Measurements from ENCODE around the gene EXOC6B. TPM values are rescaled to one million over a fixed set of nuclear protein-coding genes. Genes with fewer than 3 reads are reported as not detected.

EXOC6B gene
- total RNA-seq, 1 donor from 2014 or later = 139 TPM

DNA sequence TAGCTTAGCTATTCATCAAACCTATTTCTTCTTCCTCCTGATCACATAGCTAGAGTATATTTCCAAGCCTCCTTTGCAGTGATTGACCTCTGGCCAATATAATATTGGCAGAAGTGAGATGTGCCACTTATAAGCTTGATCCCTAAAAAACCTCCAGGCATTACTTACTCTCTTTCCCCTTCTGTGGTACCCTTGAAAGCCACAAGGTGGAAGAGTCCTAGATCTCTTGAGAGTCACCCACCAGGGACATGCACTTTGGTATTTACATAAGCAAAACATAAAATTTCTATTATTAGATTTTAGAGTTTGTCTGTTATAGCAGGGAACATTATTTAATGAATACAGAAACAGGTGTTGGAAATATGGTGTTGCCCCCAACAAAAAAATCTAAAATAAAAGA lies 112.0 kb downstream of the EXOC6B start:
- Histone ChIP-seq H3K9me3 (replicated peaks) (no peaks in the 10 kb centered on the region), H3K27ac (replicated peaks) (no peak overlapping the region), H3K27me3 (ENCODE audit: low read depth) (no peaks in the 10 kb centered on the region), H3K4me1 (peaks cover 16% of the 10 kb centered on the region), H3K36me3 (peaks cover 20% of the 10 kb centered on the region), H3K4me3 (no peak overlapping the region)
- DNase-seq = no peak
- intact Hi-C loops (cut with micrococcal nuclease) = no loop called here
- TF ChIP-seq, protein P1, sequence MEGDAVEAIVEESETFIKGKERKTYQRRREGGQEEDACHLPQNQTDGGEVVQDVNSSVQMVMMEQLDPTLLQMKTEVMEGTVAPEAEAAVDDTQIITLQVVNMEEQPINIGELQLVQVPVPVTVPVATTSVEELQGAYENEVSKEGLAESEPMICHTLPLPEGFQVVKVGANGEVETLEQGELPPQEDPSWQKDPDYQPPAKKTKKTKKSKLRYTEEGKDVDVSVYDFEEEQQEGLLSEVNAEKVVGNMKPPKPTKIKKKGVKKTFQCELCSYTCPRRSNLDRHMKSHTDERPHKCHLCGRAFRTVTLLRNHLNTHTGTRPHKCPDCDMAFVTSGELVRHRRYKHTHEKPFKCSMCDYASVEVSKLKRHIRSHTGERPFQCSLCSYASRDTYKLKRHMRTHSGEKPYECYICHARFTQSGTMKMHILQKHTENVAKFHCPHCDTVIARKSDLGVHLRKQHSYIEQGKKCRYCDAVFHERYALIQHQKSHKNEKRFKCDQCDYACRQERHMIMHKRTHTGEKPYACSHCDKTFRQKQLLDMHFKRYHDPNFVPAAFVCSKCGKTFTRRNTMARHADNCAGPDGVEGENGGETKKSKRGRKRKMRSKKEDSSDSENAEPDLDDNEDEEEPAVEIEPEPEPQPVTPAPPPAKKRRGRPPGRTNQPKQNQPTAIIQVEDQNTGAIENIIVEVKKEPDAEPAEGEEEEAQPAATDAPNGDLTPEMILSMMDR (IDR thresholded peaks at IDR 0.05; ENCODE audit: borderline replicate concordance) = peak; percentile 18

DNA sequence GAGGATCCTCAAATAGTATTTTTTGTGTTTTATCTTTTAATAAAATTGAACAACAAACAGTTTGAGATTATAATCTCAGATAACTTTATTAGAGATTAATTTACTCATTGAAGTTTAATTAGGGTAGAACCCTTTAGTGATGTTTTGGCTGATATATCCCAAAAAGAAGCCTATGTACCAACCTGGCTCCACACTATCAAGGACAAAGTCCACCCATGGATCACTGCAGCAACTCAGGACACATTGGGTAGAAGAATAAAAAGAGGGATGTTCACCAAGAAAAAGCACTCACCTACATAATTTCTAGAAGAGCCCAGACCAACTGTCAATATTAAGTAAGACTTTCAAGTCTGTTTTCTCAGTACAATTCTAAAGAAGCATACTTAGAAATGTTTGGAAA lies 112.9 kb downstream of the EXOC6B start:
- H3K27ac ChIP-seq (replicated peaks) = no peak overlapping the region
- peaks cover 16% of the 10 kb centered on the region for H3K4me1 ChIP-seq
- TF ChIP-seq, protein P1 (IDR thresholded peaks at IDR 0.05; ENCODE audit: borderline replicate concordance) = no peak
- DNase-seq = no peak
- H3K36me3 ChIP-seq = peaks cover 18% of the 10 kb centered on the region
- intact Hi-C loops (cut with micrococcal nuclease) = no loop called here
- H3K4me3 ChIP-seq = no peak overlapping the region
- H3K9me3 ChIP-seq (replicated peaks) = no peaks in the 10 kb centered on the region
- H3K27me3 ChIP-seq (ENCODE audit: low read depth) = no peaks in the 10 kb centered on the region

DNA sequence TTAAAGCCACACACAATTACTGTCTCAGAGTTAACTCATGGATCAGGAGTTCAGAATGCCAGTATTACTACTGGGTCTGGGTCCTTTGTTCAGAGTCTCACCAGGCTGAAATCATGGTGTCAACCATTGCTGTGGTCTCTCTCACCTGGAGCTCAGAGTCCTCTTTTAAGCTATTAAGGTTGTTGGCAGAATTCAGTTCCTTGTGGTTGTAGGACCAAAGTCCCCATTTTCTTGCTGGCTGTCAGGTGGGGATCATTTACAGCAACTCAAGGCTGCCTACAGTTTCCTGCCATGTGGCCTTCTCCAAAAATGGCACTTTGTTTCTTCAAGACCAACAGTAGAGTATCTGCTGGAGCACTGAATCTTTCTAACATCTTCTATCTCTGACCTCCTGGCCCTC lies 113.5 kb downstream of the EXOC6B start:
- peaks cover 16% of the 10 kb centered on the region for H3K4me1 ChIP-seq
- intact Hi-C loops (cut with micrococcal nuclease) = no loop called here
- no peaks in the 10 kb centered on the region for H3K9me3 ChIP-seq (replicated peaks)
- H3K4me3 ChIP-seq = no peak overlapping the region
- H3K27ac ChIP-seq (replicated peaks) = no peak overlapping the region
- H3K36me3 ChIP-seq = peaks cover 13% of the 10 kb centered on the region
- no peak for DNase-seq
- TF ChIP-seq, protein P1 (IDR thresholded peaks at IDR 0.05; ENCODE audit: borderline replicate concordance) = no peak
- H3K27me3 ChIP-seq (ENCODE audit: low read depth) = no peaks in the 10 kb centered on the region

DNA sequence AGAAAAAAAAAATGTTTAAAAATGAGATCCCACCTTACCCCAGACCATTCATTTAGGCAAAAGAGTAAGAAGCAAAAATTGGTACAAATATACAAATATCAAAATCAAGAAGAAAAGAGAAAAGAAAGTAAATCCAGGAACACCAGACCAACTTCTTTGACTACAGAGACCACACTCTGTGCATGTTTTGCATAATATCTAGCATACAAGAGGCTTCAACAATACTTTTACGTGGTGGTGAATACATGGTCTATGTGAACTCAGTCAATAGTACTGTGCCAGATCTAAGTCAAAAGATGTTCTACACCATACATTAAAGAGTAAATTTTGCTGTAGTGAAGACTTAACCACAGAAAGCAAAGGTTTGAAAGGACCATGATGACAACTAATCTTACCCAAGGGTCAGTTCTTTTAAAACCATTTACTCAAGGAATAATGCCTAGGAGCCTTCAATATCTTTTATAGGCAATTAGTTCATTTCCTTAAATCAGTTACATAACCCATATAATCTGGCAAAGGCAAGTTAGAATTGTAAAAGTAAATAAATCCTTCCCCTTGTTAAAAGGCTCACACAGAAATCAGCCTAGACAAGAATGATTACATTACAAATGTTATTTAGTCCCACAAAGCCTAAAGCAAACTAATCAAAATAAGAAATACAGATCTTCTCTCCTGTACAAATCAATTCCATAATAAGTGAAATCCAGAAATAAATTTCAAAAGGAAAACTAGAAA lies 115.2 kb downstream of the EXOC6B start:
- H3K27ac ChIP-seq (replicated peaks) = no peak overlapping the region
- no peaks in the 10 kb centered on the region for H3K9me3 ChIP-seq (replicated peaks)
- intact Hi-C loops (cut with micrococcal nuclease) = no loop called here
- H3K36me3 ChIP-seq = peaks cover 13% of the 10 kb centered on the region
- DNase-seq = no peak
- H3K4me1 ChIP-seq = peaks cover 10% of the 10 kb centered on the region
- H3K4me3 ChIP-seq = no peak overlapping the region
- H3K27me3 ChIP-seq (ENCODE audit: low read depth) = no peaks in the 10 kb centered on the region
- TF ChIP-seq, protein P1 (IDR thresholded peaks at IDR 0.05; ENCODE audit: borderline replicate concordance) = no peak

DNA sequence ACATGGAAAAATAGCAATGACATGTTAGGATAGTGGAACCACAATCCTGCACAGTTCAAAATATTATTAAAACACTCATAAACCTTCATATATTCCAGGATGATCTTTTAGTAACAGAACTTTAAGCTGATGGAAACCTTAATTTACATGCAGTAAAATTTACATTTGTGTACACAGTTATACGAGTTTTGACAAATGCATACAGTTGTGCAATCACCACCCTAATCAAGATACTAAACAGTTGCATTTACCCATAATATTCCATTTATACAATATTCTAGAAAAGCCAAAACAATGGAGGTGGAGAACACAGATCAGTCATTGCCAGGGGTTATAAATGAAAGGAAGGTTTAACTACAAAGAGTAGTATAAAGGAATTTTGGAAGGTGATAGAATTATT lies 117.6 kb downstream of the EXOC6B start:
- Histone ChIP-seq H3K9me3 (replicated peaks) (no peaks in the 10 kb centered on the region), H3K27me3 (ENCODE audit: low read depth) (no peaks in the 10 kb centered on the region), H3K36me3 (peaks cover 13% of the 10 kb centered on the region), H3K4me1 (no peaks in the 10 kb centered on the region), H3K4me3 (no peak overlapping the region), H3K27ac (replicated peaks) (no peak overlapping the region)
- intact Hi-C loops (cut with micrococcal nuclease) = no loop called here
- TF ChIP-seq, protein P1 (IDR thresholded peaks at IDR 0.05; ENCODE audit: borderline replicate concordance) = no peak
- no peak for DNase-seq

Data from left ventricle myocardium inferior (tissue), 1 donor.